Measurements from ENCODE around the gene ZNF529. TPM values are rescaled to one million over a fixed set of nuclear protein-coding genes. Genes with fewer than 3 reads are reported as not detected.

ZNF529 gene
- total RNA-seq, 4 donors from 2014 or later: 4.2 to 14.0 (median 5.8) TPM

GRCh38 chr19:36501973-36502372 is 71.1 kb downstream of the ZNF529 start:
- Histone ChIP-seq H3K4me1 (no peaks in the 10 kb centered on the region), H3K36me3 (no peaks in the 10 kb centered on the region), H3K9me3 (peaks cover 0 to 62% (median 6%) of the 10 kb centered on the region in 4 donors), H3K4me3 (no peak overlapping the region), H3K27me3 (no peaks in the 10 kb centered on the region), H3K27ac (no peak overlapping the region)
- no peak for DNase-seq
- no peak for TF ChIP-seq CTCF (IDR thresholded peaks at IDR 0.05)
- no peak for TF ChIP-seq POLR2A (IDR thresholded peaks at IDR 0.05)

GRCh38 chr19:36497001-36497400 is 76.1 kb downstream of the ZNF529 start:
- H3K36me3 ChIP-seq: no peaks in the 10 kb centered on the region
- TF ChIP-seq POLR2A (IDR thresholded peaks at IDR 0.05) (no peak), CTCF (IDR thresholded peaks at IDR 0.05) (no peak)
- no peak overlapping the region for H3K27ac ChIP-seq
- no peak for DNase-seq
- no peaks in the 10 kb centered on the region for H3K27me3 ChIP-seq
- H3K4me1 ChIP-seq: no peaks in the 10 kb centered on the region
- H3K4me3 ChIP-seq: no peak overlapping the region
- peaks cover 0 to 45% (median 2%) of the 10 kb centered on the region in 4 donors for H3K9me3 ChIP-seq

Other genes with a start within 250 kb of the ZNF529 start
- 10 to 100 TPM in 3 of 4 donors, 1 to 10 TPM in 1; 9.7 to 11.6 (median 11.1) TPM for gene ZFP14, start 194.1 kb downstream of the ZNF529 start, total RNA-seq
- 1 to 10 TPM; 1.0 to 9.1 (median 2.8) TPM for gene ZFP82, start 154.6 kb downstream of the ZNF529 start, total RNA-seq
- 10 to 100 TPM in 3 of 4 donors, 1 to 10 TPM in 1; 5.8 to 39.6 (median 10.9) TPM for gene ZNF566, start 83.7 kb downstream of the ZNF529 start, total RNA-seq
- 10 to 100 TPM in 2 of 4 donors, 1 to 10 TPM in 2; 5.0 to 18.6 (median 10.8) TPM for gene ZNF260, start 45.0 kb downstream of the ZNF529 start, total RNA-seq
- 10 to 100 TPM in 2 of 4 donors, 1 to 10 TPM in 2; 1.2 to 16.5 (median 7.3) TPM for gene ZNF382, start 32.0 kb upstream of the ZNF529 start, total RNA-seq
- gene ZNF461, start 93.5 kb upstream of the ZNF529 start, total RNA-seq: 10 to 100 TPM in 1 of 4 donors, 1 to 10 TPM in 3; 5.4 to 14.9 (median 8.5) TPM
- gene ZNF567, start 114.3 kb upstream of the ZNF529 start, total RNA-seq: 10 to 100 TPM in 1 of 4 donors, 1 to 10 TPM in 3; 5.3 to 18.2 (median 8.7) TPM
- gene ZNF850, start 199.5 kb upstream of the ZNF529 start, total RNA-seq: 1 to 10 TPM; 1.9 to 3.3 (median 2.5) TPM